IPS DF 6.9 (cell line): ENCODE data around the gene ANKLE1.

Experiments used
- DNase-seq: peaks from one replicate; pipeline ENCODE4 v3.0.0-alpha.2; 2013; ENCODE audit warnings: low read depth, low spot score
- H3K27ac ChIP-seq: one replicate; pipeline ENCODE4 v1.5.1; 2013; ENCODE audit warnings: low read length, control low read depth
- H3K27me3 ChIP-seq: 2 replicates; pipeline ENCODE4 v1.6.1; 2013; ENCODE audit warnings: mild to moderate bottlenecking, low read length; ENCODE audit not compliant: control insufficient read depth, insufficient read depth
- H3K36me3 ChIP-seq: 2 replicates; pipeline ENCODE4 v1.6.1; 2013; ENCODE audit warnings: low read length; ENCODE audit not compliant: control insufficient read depth, insufficient read depth
- H3K4me1 ChIP-seq: 2 replicates; pipeline ENCODE4 v1.6.1; 2013; ENCODE audit warnings: low read length; ENCODE audit not compliant: control insufficient read depth, insufficient read depth
- H3K4me3 ChIP-seq: 2 replicates; pipeline ENCODE4 v1.5.1; 2013; ENCODE audit warnings: mild to moderate bottlenecking, low read length
- H3K9me3 ChIP-seq: 2 replicates; pipeline ENCODE4 v1.6.1; 2013; ENCODE audit warnings: low read length, inconsistent platforms; ENCODE audit not compliant: control insufficient read depth, insufficient read depth
- WGBS: extraction: QIAGEN DNeasy Blood & Tissue Kit; methylation state at CpG from one replicate; pipeline ENCODE4 v1.1.7; 2013; ENCODE audit warnings: mixed read lengths, missing lambda C conversion rate; ENCODE audit not compliant: insufficient read length, insufficient coverage; 5-methylcytosine and 5-hydroxymethylcytosine counted together

Gene ANKLE1

DNA sequence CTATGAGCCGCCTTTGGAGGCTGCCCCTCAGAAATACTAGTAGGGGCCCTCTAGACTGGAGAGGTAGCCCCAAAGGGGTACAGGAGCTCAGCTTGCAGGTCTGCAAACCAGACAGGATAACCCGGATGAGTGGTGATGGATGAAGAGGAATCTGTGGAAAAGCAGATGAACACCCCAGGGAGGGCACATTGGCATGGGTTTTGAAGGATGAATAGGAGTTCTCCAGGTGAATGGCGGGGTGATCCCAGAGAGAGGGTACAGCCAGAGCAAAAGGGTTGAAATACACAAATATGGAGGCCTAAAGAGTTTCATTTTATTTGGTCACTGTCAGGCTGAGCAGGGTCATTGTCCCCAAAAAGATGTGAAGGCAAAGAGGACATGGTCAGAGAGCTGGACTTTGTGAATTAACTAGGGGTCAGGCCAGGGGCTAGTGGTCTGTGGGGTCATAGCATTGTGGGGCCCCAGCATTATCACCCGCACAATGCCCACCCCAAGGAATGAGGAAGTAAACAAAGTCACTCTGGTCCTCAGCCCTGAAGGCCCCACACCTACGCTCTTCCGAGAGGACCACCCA, 40.8 kb upstream of the ANKLE1 start:
- DNase-seq: no peak
- Histone ChIP-seq H3K4me1 (peaks cover 4% of the 10 kb centered on the region; the same call in 1 of the 2 replicates), H3K27me3 (no peaks in the 10 kb centered on the region), H3K27ac (no peak overlapping the region), H3K4me3 (no peak overlapping the region), H3K36me3 (no peaks in the 10 kb centered on the region), H3K9me3 (no peaks in the 10 kb centered on the region)
- whole genome bisulfite sequencing: no CpG with 5 or more reads among the region's 6 CpGs

DNA sequence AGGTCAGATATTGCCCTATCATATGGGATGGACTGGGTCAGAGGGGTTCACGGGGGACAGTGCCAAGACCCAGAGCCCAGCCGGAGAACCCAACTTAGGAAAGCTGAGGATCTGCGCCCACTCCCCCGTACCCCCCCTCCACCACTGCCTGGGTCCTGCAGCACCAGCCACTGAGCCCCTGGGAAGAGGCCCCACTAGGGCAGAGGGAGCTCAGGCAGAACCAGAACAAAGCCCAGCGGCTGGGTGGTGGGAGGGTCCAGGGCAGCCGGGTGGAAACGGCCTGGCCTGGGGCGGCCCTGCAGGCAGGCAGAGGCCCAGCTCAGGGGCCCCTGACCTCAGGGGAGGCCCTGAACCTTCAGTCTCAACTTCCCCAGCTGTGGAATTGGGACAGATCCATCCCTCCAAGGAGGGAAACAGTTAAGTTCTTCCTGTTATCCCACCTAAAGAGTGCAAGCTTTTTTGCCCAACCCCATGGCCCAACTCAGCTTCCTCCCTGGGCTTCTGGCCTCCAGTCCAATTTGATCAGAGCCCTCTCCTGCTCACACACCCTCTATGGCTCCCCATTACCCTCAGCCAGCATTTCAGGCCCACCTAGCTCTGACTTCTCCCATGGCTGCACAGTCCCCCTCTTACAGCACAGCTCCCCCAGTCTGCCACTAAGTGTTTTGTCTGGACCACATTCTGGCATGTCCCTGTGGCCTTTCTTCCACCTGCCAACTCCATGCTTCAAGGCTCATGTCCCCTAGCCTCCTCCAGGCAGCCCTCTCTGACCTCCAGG, 39.1 kb upstream of the ANKLE1 start:
- no peaks in the 10 kb centered on the region for H3K9me3 ChIP-seq
- H3K27me3 ChIP-seq: no peaks in the 10 kb centered on the region
- DNase-seq: no peak
- no CpG with 5 or more reads among the region's 8 CpGs for WGBS
- H3K4me3 ChIP-seq: no peak overlapping the region
- H3K4me1 ChIP-seq: peaks cover 8% of the 10 kb centered on the region
- no peaks in the 10 kb centered on the region for H3K36me3 ChIP-seq
- H3K27ac ChIP-seq: no peak overlapping the region

GRCh38 chr19:17243211-17243829, 38.4 kb upstream of the ANKLE1 start:
- no CpG with 5 or more reads among the region's 8 CpGs for WGBS
- Histone ChIP-seq H3K27ac (no peak overlapping the region), H3K27me3 (no peaks in the 10 kb centered on the region), H3K4me3 (peak overlapping the region; percentile 97; the same call in 1 of the 2 replicates), H3K36me3 (no peaks in the 10 kb centered on the region), H3K9me3 (no peaks in the 10 kb centered on the region), H3K4me1 (peaks cover 11% of the 10 kb centered on the region)
- no peak for DNase-seq

DNA sequence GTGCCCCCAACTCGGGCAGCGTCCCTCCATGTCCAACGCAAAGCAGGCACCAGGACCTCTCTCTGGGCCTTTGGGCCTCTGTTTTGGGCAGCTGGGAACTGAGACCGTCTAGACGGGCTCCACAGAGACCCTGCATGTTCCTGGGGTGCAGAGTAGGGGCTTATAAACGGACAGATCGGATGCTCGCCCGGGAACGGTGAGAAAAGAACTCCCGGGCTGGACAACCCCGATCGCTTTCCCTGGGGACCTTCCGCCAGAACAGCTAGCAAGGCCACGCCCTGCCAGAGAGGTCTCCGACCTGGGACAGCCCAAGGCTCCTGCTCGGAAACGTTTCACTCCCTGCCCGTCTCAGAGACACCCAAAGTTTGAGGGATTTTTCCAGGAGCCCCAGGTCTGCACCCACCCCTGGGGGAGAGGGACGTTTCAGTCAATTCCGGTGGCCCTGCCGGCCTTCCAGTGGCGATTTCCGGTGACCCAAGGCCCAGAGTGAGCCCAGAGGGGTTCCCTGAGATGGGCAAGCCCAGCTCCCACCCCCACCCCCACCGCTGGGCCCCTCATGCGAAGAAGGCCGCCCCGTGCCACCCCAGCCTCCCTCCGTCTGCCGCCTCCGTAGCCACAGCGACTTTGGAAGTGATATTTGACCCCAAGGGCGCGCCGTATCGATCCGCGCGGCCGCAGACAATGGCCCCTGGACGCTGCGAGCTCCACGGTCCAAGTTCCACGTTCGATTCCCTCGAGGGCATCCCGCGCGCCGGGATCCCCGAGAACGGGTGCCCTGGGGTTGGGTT, 37.7 kb upstream of the ANKLE1 start:
- no peak overlapping the region for H3K27ac ChIP-seq

GRCh38 chr19:17244618-17245534, 36.8 kb upstream of the ANKLE1 start:
- no peak for DNase-seq
- no peaks in the 10 kb centered on the region for H3K27me3 ChIP-seq
- peaks cover 12% of the 10 kb centered on the region for H3K4me1 ChIP-seq
- H3K36me3 ChIP-seq: no peaks in the 10 kb centered on the region
- H3K27ac ChIP-seq: no peak overlapping the region
- H3K9me3 ChIP-seq: no peaks in the 10 kb centered on the region
- WGBS: no CpG with 5 or more reads among the region's 100 CpGs
- H3K4me3 ChIP-seq: peak overlapping the region; percentile 97

More for the DNA sequence above, 37.7 kb upstream of the ANKLE1 start:
- Histone ChIP-seq H3K4me1 (peaks cover 12% of the 10 kb centered on the region), H3K27me3 (no peaks in the 10 kb centered on the region), H3K9me3 (no peaks in the 10 kb centered on the region), H3K36me3 (no peaks in the 10 kb centered on the region), H3K4me3 (peak overlapping the region; percentile 97)
- DNase-seq: no peak
- WGBS: no CpG with 5 or more reads among the region's 52 CpGs

DNA sequence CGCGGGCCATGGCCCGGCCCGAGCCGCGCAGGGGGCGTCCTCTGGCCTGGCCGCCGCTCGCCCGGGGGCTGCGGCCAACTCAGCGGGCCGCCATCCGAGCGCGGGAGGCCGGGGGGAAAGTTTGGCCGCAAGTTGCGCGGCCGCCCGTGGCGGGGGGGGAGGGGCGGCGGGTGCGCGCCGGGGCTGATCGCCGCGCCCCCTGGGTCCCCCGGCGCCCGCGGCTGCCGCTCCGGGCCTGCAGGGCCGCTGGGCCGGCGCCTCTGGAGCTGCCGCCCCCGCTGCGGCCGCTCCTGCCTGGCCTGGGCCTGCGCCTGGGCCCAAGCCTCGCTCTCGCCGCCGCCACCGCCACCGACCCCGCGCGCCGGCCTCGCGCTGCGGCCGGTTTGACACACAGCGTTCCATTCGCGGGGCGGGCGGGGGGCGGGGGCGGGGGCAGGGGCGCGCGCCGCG, 36.1 kb upstream of the ANKLE1 start, which contains the start of gene NR2F6:
TSS of gene NR2F6 (minus strand) at position 385 of the 450 bp plus-strand sequence. CDS start 699 bp downstream, outside the sequence.
- H3K36me3 ChIP-seq: no peaks in the 10 kb centered on the region
- no peaks in the 10 kb centered on the region for H3K9me3 ChIP-seq
- no peak within 1 kb of the TSS for H3K27ac ChIP-seq
- DNase-seq: no peak
- peaks cover 12% of the 10 kb centered on the region for H3K4me1 ChIP-seq
- H3K27me3 ChIP-seq: no peaks in the 10 kb centered on the region
- H3K4me3 ChIP-seq: peak within 1 kb of the TSS; percentile 97
- no CpG with 5 or more reads among the region's 72 CpGs for WGBS

DNA sequence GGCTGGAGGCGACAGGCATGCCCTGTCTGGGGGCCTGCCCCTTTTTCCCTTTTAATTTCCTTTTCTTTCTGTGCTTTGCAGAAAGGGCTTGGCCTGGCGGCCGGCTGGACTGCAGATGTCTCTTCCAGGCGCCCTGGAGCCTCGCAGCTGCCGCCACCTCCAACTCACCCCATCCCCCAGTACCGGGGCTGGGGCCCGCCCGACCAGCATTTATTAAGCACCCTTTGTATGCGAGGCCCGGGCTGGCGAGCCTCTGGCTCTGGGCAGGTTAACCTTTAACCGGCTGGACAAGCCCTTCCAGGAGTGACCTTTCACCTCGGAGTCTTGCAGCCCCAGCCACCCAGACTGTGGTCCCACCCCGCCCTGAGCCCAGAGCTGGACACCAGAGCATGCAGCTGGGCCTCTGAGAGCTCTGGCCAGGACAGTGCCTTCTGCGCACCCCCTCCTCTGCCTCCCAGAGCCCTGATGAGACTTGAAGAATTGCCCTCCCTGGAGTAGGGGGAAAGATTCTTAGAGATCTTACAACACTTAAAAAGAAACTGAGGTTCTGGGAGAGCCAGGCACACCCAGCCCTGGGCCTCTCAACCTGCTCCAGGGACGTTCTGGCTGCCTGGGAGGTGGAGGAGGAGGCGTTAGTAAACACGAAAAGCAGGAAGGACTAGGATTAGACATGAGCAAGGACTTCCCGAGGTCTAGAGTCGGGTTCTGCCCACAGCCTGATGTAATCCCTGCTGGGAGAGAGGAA, 34.8 kb upstream of the ANKLE1 start:
- Histone ChIP-seq H3K27ac (no peak overlapping the region), H3K4me3 (peak overlapping the region; percentile 41; the same call in 1 of the 2 replicates), H3K36me3 (no peaks in the 10 kb centered on the region), H3K9me3 (no peaks in the 10 kb centered on the region), H3K27me3 (no peaks in the 10 kb centered on the region), H3K4me1 (peaks cover 12% of the 10 kb centered on the region)
- WGBS: no CpG with 5 or more reads among the region's 21 CpGs
- DNase-seq: no peak

DNA sequence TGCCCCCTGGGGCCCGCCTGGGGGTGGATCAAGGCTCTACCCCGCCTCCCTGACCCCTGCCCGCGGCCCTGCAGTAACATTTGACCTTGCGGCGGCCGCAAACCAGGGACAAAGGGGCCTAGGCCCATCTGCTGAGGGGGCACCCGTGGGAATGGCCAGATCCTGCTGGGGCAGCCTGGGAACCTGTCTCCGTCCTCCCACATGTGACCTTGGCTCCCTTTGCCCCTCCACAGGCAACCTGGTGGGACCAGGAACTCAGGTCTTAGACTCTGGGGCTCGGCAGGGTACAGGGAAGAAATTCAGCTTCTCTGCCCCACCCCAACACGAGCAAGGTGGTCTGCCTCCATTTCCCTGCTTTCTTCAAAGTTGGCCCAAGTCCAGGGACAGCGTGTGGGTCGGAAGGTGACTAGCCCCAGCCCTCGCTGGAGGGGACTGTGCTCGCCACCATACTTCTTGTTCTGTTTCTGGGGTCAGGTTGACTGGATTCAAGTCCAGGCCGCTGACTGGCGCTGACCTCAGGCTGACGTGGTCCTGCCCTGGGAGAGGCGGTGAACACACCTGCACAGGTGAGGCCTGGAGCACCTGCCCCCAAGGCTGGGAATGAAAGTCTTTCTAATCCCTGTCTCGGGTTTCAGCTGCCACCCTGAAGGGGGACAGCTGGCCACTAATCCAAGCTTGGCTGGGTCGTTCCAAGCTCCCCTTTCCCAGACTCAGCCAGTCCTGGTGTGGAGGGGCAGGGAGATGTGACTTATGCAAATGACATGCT, 33.5 kb upstream of the ANKLE1 start:
- no CpG with 5 or more reads among the region's 21 CpGs for WGBS
- H3K4me3 ChIP-seq: no peak overlapping the region
- no peaks in the 10 kb centered on the region for H3K27me3 ChIP-seq
- DNase-seq: no peak
- no peaks in the 10 kb centered on the region for H3K36me3 ChIP-seq
- H3K27ac ChIP-seq: no peak overlapping the region
- H3K9me3 ChIP-seq: no peaks in the 10 kb centered on the region
- peaks cover 10% of the 10 kb centered on the region for H3K4me1 ChIP-seq
